GM12891 (cell line): ENCODE results near the gene BRCA1.

Experiments used
- PAX5 ChIP-seq: IDR thresholded peaks from 2 replicates; pipeline ENCODE4 v1.6.1; 2011; ENCODE audit warnings: low read length, moderate library complexity, mild to moderate bottlenecking; ENCODE audit not compliant: insufficient read depth, severe bottlenecking
- POLR2A ChIP-seq: IDR thresholded peaks from 2 replicates; pipeline ENCODE4 v1.6.1; 2011; ENCODE audit warnings: low read depth, low read length, control low read depth
- POLR2AphosphoS5 ChIP-seq: IDR thresholded peaks from 2 replicates; pipeline ENCODE4 v1.6.1; 2011; ENCODE audit warnings: low read depth, low read length, control low read depth

GRCh38 chr17:43069368-43069898 lies 55.7 kb downstream of the BRCA1 start:
- TF ChIP-seq POLR2A = no peak
- TF ChIP-seq POLR2AphosphoS5 = no peak
- TF ChIP-seq PAX5 = no peak
